ENCODE measurements around the gene TTC38. TPM values are rescaled to one million over a fixed set of nuclear protein-coding genes. Genes with fewer than 3 reads are reported as not detected.

Gene TTC38
- polyA plus RNA-seq, 1 donor from 2014 or later, result 1.4 TPM

DNA sequence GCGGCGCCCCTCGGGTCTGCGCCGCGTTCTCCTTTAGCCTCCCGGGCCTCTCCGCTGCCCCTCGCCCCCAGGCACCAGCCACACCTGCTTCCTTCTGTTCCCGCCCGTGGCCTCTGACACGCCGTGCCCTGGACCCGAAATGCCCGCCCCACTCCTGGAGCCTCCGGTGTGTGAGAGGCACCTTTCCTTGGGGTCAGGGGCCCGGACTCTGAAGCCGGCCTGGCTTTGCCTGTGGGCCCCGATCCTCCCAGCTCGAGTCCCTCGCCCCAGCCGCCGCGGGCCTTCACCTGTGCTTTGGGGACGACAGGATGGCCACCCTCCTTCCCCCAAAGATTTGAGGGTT, 17.1 kb upstream of the TTC38 start:
- no peaks in the 10 kb centered on the region for H4K20me1 ChIP-seq (ENCODE audit: insufficient read depth)
- no peaks in the 10 kb centered on the region for H3K79me2 ChIP-seq (replicated peaks; ENCODE audit: insufficient read depth, low read length)
- peak overlapping the region; percentile 75 for H3K9ac ChIP-seq (ENCODE audit: low read length)
- TF ChIP-seq, protein P1, sequence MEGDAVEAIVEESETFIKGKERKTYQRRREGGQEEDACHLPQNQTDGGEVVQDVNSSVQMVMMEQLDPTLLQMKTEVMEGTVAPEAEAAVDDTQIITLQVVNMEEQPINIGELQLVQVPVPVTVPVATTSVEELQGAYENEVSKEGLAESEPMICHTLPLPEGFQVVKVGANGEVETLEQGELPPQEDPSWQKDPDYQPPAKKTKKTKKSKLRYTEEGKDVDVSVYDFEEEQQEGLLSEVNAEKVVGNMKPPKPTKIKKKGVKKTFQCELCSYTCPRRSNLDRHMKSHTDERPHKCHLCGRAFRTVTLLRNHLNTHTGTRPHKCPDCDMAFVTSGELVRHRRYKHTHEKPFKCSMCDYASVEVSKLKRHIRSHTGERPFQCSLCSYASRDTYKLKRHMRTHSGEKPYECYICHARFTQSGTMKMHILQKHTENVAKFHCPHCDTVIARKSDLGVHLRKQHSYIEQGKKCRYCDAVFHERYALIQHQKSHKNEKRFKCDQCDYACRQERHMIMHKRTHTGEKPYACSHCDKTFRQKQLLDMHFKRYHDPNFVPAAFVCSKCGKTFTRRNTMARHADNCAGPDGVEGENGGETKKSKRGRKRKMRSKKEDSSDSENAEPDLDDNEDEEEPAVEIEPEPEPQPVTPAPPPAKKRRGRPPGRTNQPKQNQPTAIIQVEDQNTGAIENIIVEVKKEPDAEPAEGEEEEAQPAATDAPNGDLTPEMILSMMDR (IDR thresholded peaks at IDR 0.05; ENCODE audit: poor library complexity, severe bottlenecking), result no peak
- TF ChIP-seq EP300 (conservative IDR thresholded peaks at IDR 0.05; ENCODE audit: poor library complexity, severe bottlenecking), result no peak
- no peak for TF ChIP-seq RAD21 (conservative IDR thresholded peaks at IDR 0.05)
- TF ChIP-seq MXI1 (conservative IDR thresholded peaks at IDR 0.05; ENCODE audit: poor library complexity, severe bottlenecking), result no peak
- TF ChIP-seq, protein P2, sequence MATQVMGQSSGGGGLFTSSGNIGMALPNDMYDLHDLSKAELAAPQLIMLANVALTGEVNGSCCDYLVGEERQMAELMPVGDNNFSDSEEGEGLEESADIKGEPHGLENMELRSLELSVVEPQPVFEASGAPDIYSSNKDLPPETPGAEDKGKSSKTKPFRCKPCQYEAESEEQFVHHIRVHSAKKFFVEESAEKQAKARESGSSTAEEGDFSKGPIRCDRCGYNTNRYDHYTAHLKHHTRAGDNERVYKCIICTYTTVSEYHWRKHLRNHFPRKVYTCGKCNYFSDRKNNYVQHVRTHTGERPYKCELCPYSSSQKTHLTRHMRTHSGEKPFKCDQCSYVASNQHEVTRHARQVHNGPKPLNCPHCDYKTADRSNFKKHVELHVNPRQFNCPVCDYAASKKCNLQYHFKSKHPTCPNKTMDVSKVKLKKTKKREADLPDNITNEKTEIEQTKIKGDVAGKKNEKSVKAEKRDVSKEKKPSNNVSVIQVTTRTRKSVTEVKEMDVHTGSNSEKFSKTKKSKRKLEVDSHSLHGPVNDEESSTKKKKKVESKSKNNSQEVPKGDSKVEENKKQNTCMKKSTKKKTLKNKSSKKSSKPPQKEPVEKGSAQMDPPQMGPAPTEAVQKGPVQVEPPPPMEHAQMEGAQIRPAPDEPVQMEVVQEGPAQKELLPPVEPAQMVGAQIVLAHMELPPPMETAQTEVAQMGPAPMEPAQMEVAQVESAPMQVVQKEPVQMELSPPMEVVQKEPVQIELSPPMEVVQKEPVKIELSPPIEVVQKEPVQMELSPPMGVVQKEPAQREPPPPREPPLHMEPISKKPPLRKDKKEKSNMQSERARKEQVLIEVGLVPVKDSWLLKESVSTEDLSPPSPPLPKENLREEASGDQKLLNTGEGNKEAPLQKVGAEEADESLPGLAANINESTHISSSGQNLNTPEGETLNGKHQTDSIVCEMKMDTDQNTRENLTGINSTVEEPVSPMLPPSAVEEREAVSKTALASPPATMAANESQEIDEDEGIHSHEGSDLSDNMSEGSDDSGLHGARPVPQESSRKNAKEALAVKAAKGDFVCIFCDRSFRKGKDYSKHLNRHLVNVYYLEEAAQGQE (IDR thresholded peaks at IDR 0.05; ENCODE audit: borderline replicate concordance), result no peak
- H3F3A ChIP-seq (ENCODE audit: insufficient read depth, low read length, poor library complexity, severe bottlenecking), result no peaks in the 10 kb centered on the region
- peak overlapping the region; percentile 93 for H3K4me3 ChIP-seq (ENCODE audit: low read length)
- H3K36me3 ChIP-seq (ENCODE audit: insufficient read depth, low read length), result no peaks in the 10 kb centered on the region
- no peaks in the 10 kb centered on the region for H3K27me3 ChIP-seq (ENCODE audit: insufficient read depth, low read depth, low read length)
- H3K9me3 ChIP-seq (ENCODE audit: low read length), result no peaks in the 10 kb centered on the region
- peak overlapping the region; percentile 39 for H3K27ac ChIP-seq (ENCODE audit: low read length)
- H3K4me2 ChIP-seq (ENCODE audit: low read length), result peak overlapping the region; percentile 76
- H3K9me2 ChIP-seq (ENCODE audit: insufficient read depth, low read length), result no peaks in the 10 kb centered on the region
- peak overlapping the region; percentile 93 for H2AFZ ChIP-seq (ENCODE audit: low read depth, low read length)

DNA sequence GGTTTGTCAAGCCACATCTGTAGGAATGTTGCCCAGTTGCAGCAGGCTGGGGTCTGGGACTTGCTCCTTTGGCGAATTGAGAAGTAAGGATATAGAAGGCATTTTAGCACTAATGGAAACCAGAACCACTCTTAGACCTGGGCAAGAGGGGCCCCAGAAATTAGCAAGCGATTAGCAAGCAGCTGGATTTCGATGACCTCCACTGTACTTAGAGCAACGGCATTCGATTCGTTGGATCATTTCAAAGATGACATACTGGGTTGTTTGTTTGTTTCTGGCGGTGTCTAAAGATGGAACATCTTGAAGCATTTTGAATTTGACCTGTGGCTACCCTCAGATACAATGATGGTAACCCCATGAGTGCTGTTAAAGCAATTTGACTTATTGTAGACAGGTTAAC, 16.5 kb upstream of the TTC38 start:
- Histone ChIP-seq H3K4me2 (ENCODE audit: low read length) (no peak overlapping the region), H3K9me2 (ENCODE audit: insufficient read depth, low read length) (no peaks in the 10 kb centered on the region), H3K36me3 (ENCODE audit: insufficient read depth, low read length) (no peaks in the 10 kb centered on the region), H3K27ac (ENCODE audit: low read length) (no peak overlapping the region), H4K20me1 (ENCODE audit: insufficient read depth) (no peaks in the 10 kb centered on the region), H3K27me3 (ENCODE audit: insufficient read depth, low read depth, low read length) (no peaks in the 10 kb centered on the region), H3K9me3 (ENCODE audit: low read length) (no peaks in the 10 kb centered on the region), H2AFZ (ENCODE audit: low read depth, low read length) (no peak overlapping the region), H3K9ac (ENCODE audit: low read length) (no peak overlapping the region), H3K79me2 (replicated peaks; ENCODE audit: insufficient read depth, low read length) (no peaks in the 10 kb centered on the region), H3F3A (ENCODE audit: insufficient read depth, low read length, poor library complexity, severe bottlenecking) (no peaks in the 10 kb centered on the region), H3K4me3 (ENCODE audit: low read length) (peak overlapping the region; percentile 93)
- TF ChIP-seq, protein P2 (IDR thresholded peaks at IDR 0.05; ENCODE audit: borderline replicate concordance), result no peak
- TF ChIP-seq SMC3 (conservative IDR thresholded peaks at IDR 0.05; ENCODE audit: poor library complexity) (no peak), RAD21 (conservative IDR thresholded peaks at IDR 0.05) (no peak), POLR2AphosphoS5 (IDR thresholded peaks at IDR 0.05) (no peak), MXI1 (conservative IDR thresholded peaks at IDR 0.05; ENCODE audit: poor library complexity, severe bottlenecking) (no peak), EZH2 (IDR thresholded peaks at IDR 0.05; ENCODE audit: borderline replicate concordance, insufficient read depth, low read length, poor library complexity, severe bottlenecking) (no peak), EP300 (conservative IDR thresholded peaks at IDR 0.05; ENCODE audit: poor library complexity, severe bottlenecking) (no peak), TAF1 (IDR thresholded peaks at IDR 0.05; ENCODE audit: low read depth) (no peak)
- TF ChIP-seq, protein P1 (IDR thresholded peaks at IDR 0.05; ENCODE audit: poor library complexity, severe bottlenecking), result no peak

Measured in neural cell (in vitro differentiated cells).